ENCODE data around the gene CHRM5.

The CHRM5 gene

GRCh38 chr15:34099914-34100313, 131.6 kb downstream of the CHRM5 start:
- TF ChIP-seq CTCF (IDR thresholded peaks at IDR 0.05; ENCODE audit: low read depth, low read length): no peak
- no peak overlapping the region for H3K4me3 ChIP-seq (ENCODE audit: low read depth, low read length)

GRCh38 chr15:34101366-34102174, 133.3 kb downstream of the CHRM5 start, which contains the start of the genes EMC7 and PGBD4:
Gene EMC7, minus strand, starts transcription at chr15:34101862. Its CDS starts 23 bp downstream, at chr15:34101839.
Gene PGBD4, plus strand, starts transcription at chr15:34102083. Its CDS starts 449 bp downstream, at chr15:34102532.
- H3K4me3 ChIP-seq (ENCODE audit: low read depth, low read length): peak within 1 kb of the TSS; percentile 99
- TF ChIP-seq CTCF (IDR thresholded peaks at IDR 0.05; ENCODE audit: low read depth, low read length): no peak

DNA sequence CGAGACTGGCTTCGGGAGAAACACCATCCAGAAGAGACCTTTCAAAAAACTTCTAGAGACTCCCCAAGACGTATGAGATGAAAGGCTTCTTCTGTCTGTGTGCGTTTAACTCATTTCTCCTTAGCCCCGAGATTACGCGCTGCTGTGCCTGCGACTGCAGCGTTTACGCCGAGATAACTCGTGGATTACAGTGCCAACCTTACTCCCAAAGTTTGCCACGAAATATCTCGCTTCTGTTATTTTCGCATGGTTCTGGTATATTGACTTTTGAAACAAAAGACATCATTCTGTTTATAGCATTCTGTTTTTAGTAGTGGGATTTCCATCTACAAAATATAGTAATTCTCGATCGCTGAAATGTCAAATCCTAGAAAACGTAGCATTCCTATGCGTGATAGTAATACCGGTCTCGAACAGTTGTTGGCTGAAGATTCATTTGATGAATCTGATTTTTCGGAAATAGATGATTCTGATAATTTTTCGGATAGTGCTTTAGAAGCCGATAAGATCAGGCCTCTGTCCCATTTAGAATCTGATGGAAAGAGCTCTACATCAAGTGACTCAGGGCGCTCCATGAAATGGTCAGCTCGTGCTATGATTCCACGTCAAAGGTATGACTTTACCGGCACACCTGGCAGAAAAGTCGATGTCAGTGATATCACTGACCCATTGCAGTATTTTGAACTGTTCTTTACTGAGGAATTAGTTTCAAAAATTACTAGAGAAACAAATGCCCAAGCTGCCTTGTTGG, 134.1 kb downstream of the CHRM5 start:
- H3K4me3 ChIP-seq (ENCODE audit: low read depth, low read length): peak overlapping the region; percentile 99
- TF ChIP-seq CTCF (IDR thresholded peaks at IDR 0.05; ENCODE audit: low read depth, low read length): no peak

- no peak overlapping the region for H3K4me3 ChIP-seq (ENCODE audit: low read depth, low read length)
- TF ChIP-seq CTCF (IDR thresholded peaks at IDR 0.05; ENCODE audit: low read depth, low read length): no peak
Measured at GRCh38 chr15:34106423-34106822, 138.1 kb downstream of the CHRM5 start.

GRCh38 chr15:34107315-34107714, 139.0 kb downstream of the CHRM5 start:
- TF ChIP-seq CTCF (IDR thresholded peaks at IDR 0.05; ENCODE audit: low read depth, low read length): no peak
- no peak overlapping the region for H3K4me3 ChIP-seq (ENCODE audit: low read depth, low read length)

- peak; percentile 66 for TF ChIP-seq CTCF (IDR thresholded peaks at IDR 0.05; ENCODE audit: low read depth, low read length)
- no peak overlapping the region for H3K4me3 ChIP-seq (ENCODE audit: low read depth, low read length)
Measured at GRCh38 chr15:34109797-34110663, 141.7 kb downstream of the CHRM5 start.
